LNCAP (cell line): ENCODE data around the gene SPOCK3.

Source experiments
- CTCF ChIP-seq: fragments of 450-650 bp; IDR thresholded peaks from 2 replicates; pipeline ENCODE4 v1.5.1; 2017; ENCODE audit warnings: mild to moderate bottlenecking

The SPOCK3 gene

GRCh38 chr4:167117273-167117672, 117.0 kb downstream of the SPOCK3 start:
- no peak for TF ChIP-seq CTCF

- no peak for TF ChIP-seq CTCF
Measured at GRCh38 chr4:167114416-167114971, 119.8 kb downstream of the SPOCK3 start.

- TF ChIP-seq CTCF, result no peak
Measured at GRCh38 chr4:167111622-167112021, 122.7 kb downstream of the SPOCK3 start.

DNA sequence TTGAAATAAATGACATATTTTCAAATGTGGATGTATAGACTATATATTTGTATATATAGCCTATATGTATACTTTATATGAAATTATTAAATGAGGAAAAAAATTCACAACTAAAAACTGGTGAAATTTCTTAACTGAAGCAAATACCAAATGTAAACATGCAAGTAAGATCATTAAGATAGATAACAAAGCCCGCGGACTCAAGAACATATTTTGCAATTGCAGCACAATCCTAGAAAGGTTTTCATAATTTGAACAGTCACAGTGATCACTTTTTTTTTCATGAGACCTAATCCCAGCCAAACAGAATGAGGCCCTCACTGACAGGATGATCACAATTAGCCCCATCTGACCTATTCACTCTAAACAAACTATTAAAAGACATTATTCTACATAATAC, 123.2 kb downstream of the SPOCK3 start:
- no peak for TF ChIP-seq CTCF

GRCh38 chr4:167109859-167110258, 124.4 kb downstream of the SPOCK3 start:
- no peak for TF ChIP-seq CTCF

DNA sequence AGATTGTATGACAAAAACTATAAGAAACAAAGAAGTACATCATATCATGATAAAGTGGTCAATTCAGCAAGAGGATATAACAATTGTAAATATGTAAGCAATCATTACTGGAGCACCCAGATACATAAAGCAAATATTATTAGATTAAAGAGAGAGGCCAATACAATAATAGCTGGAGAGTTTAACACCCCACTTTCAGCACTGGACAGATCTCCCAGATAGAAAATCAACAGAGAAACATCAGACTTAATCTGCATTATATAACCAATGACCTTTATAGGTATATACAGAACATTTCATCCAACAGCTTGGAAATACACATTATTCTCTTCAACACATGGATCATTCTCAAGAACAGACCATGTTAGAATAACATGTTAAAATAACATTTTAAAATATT, 128.4 kb downstream of the SPOCK3 start:
- TF ChIP-seq CTCF, result no peak

- TF ChIP-seq CTCF, result no peak
Measured at GRCh38 chr4:167102475-167102874, 131.8 kb downstream of the SPOCK3 start.

- TF ChIP-seq CTCF, result no peak
Measured at GRCh38 chr4:167101035-167101434, 133.3 kb downstream of the SPOCK3 start.
